Activated naive CD8-positive, alpha-beta T cell treated with anti-CD3 and anti-CD28 coated beads, Interleukin-2, amount 10 ng/mL, durations not matched to agents 7 days and 5 days (primary cell): Measurements from ENCODE around the gene SPEM3. TPM values are rescaled to one million over a fixed set of nuclear protein-coding genes. Genes with fewer than 3 reads are reported as not detected.
A peak's percentile ranks its signal among the peaks of the same experiment; 100 is the strongest.

Source experiments
- ATAC-seq: fragments of 150-1000 bp; cut with Tn5 transposase; one replicate; pipeline ENCODE4 v1.10.0; 2021; ENCODE audit warnings: low read depth, moderate library complexity
- POLR2A ChIA-PET: fragments of 350-600 bp; sonication (Branson Sonifier 250); formaldehyde crosslinking; loops from one replicate; lab custom pipeline; 2021; ENCODE audit warnings: antibody characterized with exemption; lab: Charles Lee
- DNase-seq: peaks from one replicate; pipeline ENCODE4 v3.0.0; 2021
- H3K27ac Mint-ChIP-seq: one replicate; pipeline ENCODE4 v1.8.0; 2022; ENCODE audit warnings: mild to moderate bottlenecking, mixed read lengths
- H3K27me3 Mint-ChIP-seq: one replicate; pipeline ENCODE4 v1.8.0; 2022; ENCODE audit warnings: mild to moderate bottlenecking, moderate library complexity, mixed read lengths
- H3K36me3 Mint-ChIP-seq: one replicate; pipeline ENCODE4 v1.8.0; 2021; ENCODE audit warnings: mild to moderate bottlenecking, mixed read lengths
- H3K4me1 Mint-ChIP-seq: one replicate; pipeline ENCODE4 v1.8.0; 2021; ENCODE audit warnings: mixed read lengths
- H3K4me3 Mint-ChIP-seq: one replicate; pipeline ENCODE4 v1.8.0; 2022; ENCODE audit warnings: mild to moderate bottlenecking, moderate library complexity, mixed read lengths
- H3K9me3 Mint-ChIP-seq: one replicate; pipeline ENCODE4 v1.8.0; 2021; ENCODE audit warnings: mixed read lengths
- total RNA-seq, 2 experiments: library from RNA; stranded (reverse); gene quantifications; one replicate each; pipeline ENCODE4 v1.2.3, GENCODE V29; 2021

The SPEM3 gene
- total RNA-seq = not detected

DNA sequence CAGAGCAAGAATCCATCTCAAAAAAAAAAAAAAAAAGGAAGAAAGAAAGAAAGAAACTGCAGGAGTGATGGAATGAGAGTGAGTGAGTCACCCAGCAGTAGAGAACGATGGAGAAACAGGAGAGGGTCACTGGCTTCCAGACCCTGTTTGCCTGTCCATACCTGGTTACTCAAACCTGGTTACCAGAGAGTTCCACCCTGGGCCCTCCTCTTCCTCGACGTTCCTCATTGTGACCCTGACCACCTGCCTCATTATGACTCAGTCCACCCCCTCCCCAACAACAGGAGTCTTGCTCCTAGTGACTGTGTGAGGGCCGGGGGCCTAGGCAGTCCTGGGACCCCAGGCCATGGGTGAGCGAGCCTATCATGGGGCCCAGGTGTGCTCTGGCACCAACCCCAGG lies at the start of gene SPEM3:
Gene SPEM3, plus strand, starts transcription at position 301 of the 400 bp plus-strand sequence. Its CDS starts 46 bp downstream, at position 347.
- no peaks in the 10 kb centered on the region for H3K36me3 Mint-ChIP-seq
- ATAC-seq = no peak
- no peak for DNase-seq
- POLR2A ChIA-PET = no interaction called here
- no peaks in the 10 kb centered on the region for H3K9me3 Mint-ChIP-seq
- no peak within 1 kb of the TSS for H3K27ac Mint-ChIP-seq
- H3K4me1 Mint-ChIP-seq = peaks cover 1% of the 10 kb centered on the region
- H3K4me3 Mint-ChIP-seq = no peak within 1 kb of the TSS
- no peaks in the 10 kb centered on the region for H3K27me3 Mint-ChIP-seq

DNA sequence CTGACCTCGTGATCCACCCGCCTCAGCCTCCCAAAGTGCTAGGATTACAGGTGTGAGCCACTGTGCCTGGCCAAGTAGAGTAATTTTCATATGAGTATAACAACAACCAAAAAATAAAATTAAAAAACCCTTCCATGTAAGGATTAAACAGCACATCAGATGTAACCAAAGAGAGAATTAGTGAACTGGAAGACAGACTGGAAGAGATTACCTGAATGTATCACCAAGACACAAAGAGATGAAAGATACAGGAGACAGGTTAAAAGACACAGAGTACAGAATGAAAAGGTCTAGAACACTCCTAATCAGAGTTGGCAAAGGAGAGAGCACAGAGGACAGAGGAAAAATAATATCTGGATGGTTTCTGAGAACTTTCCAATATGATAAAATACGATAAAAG lies 49.5 kb upstream of the SPEM3 start:
- Mint-ChIP-seq H3K36me3 (peaks cover 5% of the 10 kb centered on the region), H3K4me3 (no peak overlapping the region), H3K27me3 (peaks cover 38% of the 10 kb centered on the region), H3K27ac (no peak overlapping the region), H3K4me1 (peaks cover 5% of the 10 kb centered on the region), H3K9me3 (peaks cover 5% of the 10 kb centered on the region)
- ATAC-seq (no peak), DNase-seq (no peak)
- POLR2A ChIA-PET = no interaction called here

DNA sequence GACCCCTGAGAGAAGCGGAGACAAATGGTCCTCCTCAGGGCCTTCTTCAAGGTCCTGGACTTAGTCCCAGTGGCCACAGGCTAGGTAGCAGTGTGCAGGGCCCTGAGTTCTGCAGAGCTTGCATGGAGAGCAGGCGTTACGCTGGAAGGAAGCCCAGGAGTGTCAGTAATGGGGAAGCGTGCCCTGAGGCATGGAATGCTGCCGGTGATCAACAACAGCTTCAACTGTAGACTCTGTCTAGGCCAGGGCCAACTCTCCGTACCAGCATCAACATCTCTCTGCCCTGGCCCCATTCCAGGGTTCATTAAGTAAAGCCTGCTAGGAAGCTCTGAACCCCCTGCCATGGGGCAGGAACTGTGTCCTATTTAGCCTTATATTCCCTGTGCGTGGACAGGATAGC lies 48.3 kb upstream of the SPEM3 start:
- H3K9me3 Mint-ChIP-seq = peaks cover 5% of the 10 kb centered on the region
- no peak overlapping the region for H3K4me3 Mint-ChIP-seq
- ATAC-seq = no peak
- no peak for DNase-seq
- H3K27ac Mint-ChIP-seq = no peak overlapping the region
- peaks cover 11% of the 10 kb centered on the region for H3K4me1 Mint-ChIP-seq
- peaks cover 37% of the 10 kb centered on the region for H3K27me3 Mint-ChIP-seq
- POLR2A ChIA-PET = interaction anchor here (1.0 kb wide), 1 partner anchor 57 kb away, joined by 4 read pairs; no protein-coding TSS in a partner anchor
- H3K36me3 Mint-ChIP-seq = peaks cover 5% of the 10 kb centered on the region

DNA sequence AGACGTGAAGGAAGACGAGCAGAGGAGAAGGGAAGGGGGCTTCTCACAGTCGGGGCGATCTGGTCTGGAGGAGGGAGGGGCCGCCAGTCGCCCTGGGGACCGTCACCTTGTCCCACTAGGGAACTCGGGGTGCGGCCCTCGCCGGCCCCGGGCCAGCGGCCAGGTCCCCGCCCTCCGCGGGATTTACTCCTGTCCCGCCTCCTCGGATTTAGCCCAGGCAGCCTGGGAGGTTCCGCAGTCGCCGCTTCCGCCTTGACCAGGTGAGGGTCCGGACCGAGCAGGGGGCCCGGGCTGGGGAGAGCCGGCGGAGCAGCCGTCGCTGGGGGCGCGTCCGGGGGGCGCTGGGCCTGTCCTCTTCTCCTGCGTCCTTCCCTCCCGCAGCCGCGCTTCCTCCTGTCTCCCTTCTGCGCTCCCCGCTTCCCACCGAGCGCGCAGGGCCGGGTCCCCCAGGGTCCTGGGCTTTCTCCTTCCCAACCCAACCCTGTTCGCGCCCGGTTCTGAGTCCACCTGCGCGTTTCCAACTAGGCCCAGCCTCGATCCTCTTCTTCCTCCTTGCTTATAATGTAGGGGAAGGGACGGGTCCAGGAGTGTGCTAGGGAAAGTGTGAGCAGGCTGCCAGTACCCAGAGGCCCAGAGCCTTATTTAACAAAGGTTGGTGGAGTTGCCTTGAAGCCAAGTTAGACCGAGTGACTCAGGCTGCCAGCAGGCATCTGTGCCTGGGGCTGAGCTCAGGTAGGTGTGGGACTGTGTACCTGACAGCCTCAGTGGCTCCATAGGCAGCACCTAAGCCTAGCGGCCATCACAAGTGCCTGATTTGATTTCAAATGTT lies 47.6 kb upstream of the SPEM3 start, which contains the start of gene TNK1:
Gene TNK1, plus strand, starts transcription at position 235 of the 829 bp plus-strand sequence. CDS start 1,838 bp downstream, outside the sequence.
- ATAC-seq = no peak
- Mint-ChIP-seq H3K4me3 (no peak within 1 kb of the TSS), H3K27me3 (peaks cover 37% of the 10 kb centered on the region), H3K27ac (no peak within 1 kb of the TSS), H3K9me3 (peaks cover 5% of the 10 kb centered on the region), H3K4me1 (peaks cover 11% of the 10 kb centered on the region), H3K36me3 (peaks cover 5% of the 10 kb centered on the region)
- DNase-seq = no peak
- POLR2A ChIA-PET = interaction anchor here (1.0 kb wide), 1 partner anchor 56 kb away, joined by 4 read pairs; no protein-coding TSS in a partner anchor

DNA sequence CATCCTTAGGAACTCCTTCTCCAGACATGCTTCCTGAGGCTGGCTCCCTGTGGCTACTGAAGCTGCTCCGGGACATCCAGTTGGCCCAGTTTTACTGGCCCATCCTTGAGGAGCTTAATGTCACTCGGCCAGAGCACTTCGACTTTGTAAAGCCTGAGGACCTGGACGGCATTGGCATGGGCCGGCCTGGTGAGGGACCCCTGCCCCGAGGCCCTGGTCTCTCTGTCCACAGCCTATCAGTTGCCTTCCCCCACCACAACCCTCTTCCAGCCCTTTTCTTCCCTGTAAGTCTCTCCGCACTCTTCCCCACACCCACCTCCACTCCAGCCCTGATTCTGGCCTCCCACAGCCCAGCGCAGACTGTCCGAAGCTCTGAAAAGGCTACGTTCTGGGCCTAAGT lies 45.8 kb upstream of the SPEM3 start:
- peaks cover 32% of the 10 kb centered on the region for H3K27me3 Mint-ChIP-seq
- ATAC-seq = no peak
- H3K4me3 Mint-ChIP-seq = no peak overlapping the region
- H3K4me1 Mint-ChIP-seq = peaks cover 11% of the 10 kb centered on the region
- POLR2A ChIA-PET = no interaction called here
- H3K36me3 Mint-ChIP-seq = peaks cover 5% of the 10 kb centered on the region
- H3K27ac Mint-ChIP-seq = no peak overlapping the region
- peaks cover 5% of the 10 kb centered on the region for H3K9me3 Mint-ChIP-seq
- no peak for DNase-seq

DNA sequence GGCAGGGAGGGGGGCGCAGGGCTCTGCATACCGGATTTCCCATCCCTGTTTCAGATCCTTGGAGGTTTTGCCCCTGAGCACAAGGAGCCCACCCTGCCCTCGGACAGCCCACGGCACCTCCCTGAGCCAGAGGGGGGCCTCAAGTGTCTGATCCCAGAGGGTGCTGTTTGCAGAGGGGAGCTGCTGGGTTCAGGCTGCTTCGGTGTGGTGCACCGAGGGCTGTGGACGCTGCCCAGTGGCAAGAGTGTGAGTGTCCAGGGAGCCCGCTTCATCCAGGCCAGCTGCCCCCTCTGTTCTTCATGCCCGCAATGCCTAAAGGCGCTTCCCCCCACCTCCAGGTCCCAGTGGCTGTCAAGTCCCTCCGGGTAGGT lies 45.3 kb upstream of the SPEM3 start:
- H3K4me1 Mint-ChIP-seq = peaks cover 11% of the 10 kb centered on the region
- peaks cover 5% of the 10 kb centered on the region for H3K36me3 Mint-ChIP-seq
- ATAC-seq (no peak), DNase-seq (no peak)
- H3K27me3 Mint-ChIP-seq = peaks cover 32% of the 10 kb centered on the region
- peaks cover 5% of the 10 kb centered on the region for H3K9me3 Mint-ChIP-seq
- no peak overlapping the region for H3K27ac Mint-ChIP-seq
- POLR2A ChIA-PET = interaction anchor here (1.4 to 1.9 kb wide), 3 partner anchors 10 to 54 kb away, joined by 3 to 19 read pairs (median 4); partner anchors contain the start of gene PLSCR3
- H3K4me3 Mint-ChIP-seq = peak overlapping the region; percentile 41

DNA sequence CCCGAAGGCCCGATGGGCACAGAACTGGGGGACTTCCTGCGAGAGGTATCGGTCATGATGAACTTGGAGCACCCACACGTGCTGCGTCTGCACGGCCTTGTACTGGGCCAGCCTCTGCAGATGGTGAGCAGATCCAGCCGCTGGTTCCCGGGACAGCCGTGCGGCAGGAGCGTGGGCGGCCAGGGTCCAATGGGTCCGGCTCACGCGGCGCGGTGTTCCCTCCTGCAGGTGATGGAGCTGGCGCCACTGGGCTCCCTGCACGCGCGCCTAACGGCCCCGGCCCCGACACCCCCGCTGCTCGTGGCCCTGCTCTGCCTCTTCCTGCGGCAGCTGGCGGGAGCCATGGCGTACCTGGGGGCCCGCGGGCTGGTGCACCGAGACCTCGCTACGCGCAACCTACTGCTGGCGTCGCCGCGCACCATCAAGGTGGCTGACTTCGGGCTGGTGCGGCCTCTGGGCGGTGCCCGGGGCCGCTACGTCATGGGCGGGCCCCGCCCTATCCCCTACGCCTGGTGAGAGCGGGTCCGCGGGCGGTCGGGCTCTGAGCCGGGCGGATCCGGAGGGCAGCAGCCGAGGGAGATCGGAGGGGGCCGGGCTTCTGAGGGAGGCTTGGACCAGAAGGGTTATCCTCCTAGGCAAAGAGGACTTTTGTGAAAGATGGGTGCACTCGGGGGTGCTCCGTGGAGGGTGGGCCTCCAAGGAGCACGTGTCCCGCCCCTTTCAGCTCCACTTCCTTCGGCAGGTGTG lies 44.7 kb upstream of the SPEM3 start:
- DNase-seq (peak; percentile 86), ATAC-seq (peak; percentile 97)
- peak overlapping the region; percentile 63 for H3K27ac Mint-ChIP-seq
- peaks cover 11% of the 10 kb centered on the region for H3K4me1 Mint-ChIP-seq
- H3K36me3 Mint-ChIP-seq = peaks cover 5% of the 10 kb centered on the region
- peak overlapping the region; percentile 76 for H3K4me3 Mint-ChIP-seq
- peaks cover 31% of the 10 kb centered on the region for H3K27me3 Mint-ChIP-seq
- H3K9me3 Mint-ChIP-seq = peaks cover 5% of the 10 kb centered on the region
- POLR2A ChIA-PET = interaction anchor here (0.5 to 2.2 kb wide), 15 partner anchors 9 to 304 kb away, joined by 3 to 19 read pairs (median 3); partner anchors contain the start of genes GPS2, PLSCR3, TMEM102 and TMEM256

DNA sequence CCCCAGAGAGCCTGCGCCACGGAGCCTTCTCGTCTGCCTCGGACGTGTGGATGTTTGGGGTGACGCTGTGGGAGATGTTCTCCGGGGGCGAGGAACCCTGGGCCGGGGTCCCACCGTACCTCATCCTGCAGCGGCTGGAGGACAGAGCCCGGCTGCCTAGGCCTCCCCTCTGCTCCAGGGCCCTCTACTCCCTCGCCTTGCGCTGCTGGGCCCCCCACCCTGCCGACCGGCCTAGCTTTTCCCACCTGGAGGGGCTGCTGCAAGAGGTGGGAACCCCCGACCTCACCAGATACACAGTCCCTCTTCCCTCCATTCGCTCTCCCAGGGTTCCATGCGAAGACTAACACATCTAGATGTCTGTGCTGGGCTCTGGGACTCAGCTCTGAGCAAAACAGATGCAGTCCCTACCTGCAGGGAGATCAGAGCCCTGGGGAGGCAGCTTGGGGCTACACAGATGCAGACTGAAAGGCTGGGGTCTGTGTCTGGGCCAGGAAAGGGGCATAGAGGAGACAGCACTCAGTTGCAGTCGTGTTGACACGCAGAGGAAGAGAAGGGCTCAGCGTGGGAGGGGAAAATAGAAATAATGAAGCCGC lies 44.1 kb upstream of the SPEM3 start:
- Mint-ChIP-seq H3K4me1 (peaks cover 11% of the 10 kb centered on the region), H3K27me3 (peaks cover 26% of the 10 kb centered on the region), H3K9me3 (no peaks in the 10 kb centered on the region), H3K36me3 (no peaks in the 10 kb centered on the region), H3K4me3 (peak overlapping the region; percentile 76), H3K27ac (peak overlapping the region; percentile 63)
- no peak for ATAC-seq
- POLR2A ChIA-PET = interaction anchor here (0.5 to 2.2 kb wide), 15 partner anchors 9 to 303 kb away, joined by 3 to 19 read pairs (median 3); partner anchors contain the start of genes GPS2, PLSCR3, TMEM102 and TMEM256
- DNase-seq = no peak

DNA sequence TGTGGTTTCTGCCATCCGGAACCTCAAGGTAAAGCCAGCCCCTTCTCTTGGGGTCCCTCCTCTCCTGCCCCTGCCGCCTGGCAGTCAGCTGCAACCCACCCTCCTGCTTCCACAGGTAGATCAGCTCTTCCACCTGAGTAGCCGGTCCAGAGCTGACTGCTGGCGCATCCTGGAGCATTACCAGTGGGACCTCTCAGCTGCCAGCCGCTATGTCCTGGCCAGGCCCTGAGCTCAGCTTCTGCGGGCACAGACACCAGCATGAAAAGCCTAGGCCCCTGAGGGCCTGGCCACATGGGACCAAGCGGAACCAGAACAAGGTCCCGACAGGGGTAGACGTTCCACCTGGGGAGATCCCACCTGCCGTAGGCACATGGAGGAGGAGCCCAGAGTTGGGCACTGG lies 39.8 kb upstream of the SPEM3 start:
- Mint-ChIP-seq H3K27me3 (no peaks in the 10 kb centered on the region), H3K4me1 (peaks cover 19% of the 10 kb centered on the region), H3K36me3 (peaks cover 6% of the 10 kb centered on the region), H3K9me3 (no peaks in the 10 kb centered on the region), H3K4me3 (no peak overlapping the region), H3K27ac (no peak overlapping the region)
- DNase-seq (no peak), ATAC-seq (no peak)
- POLR2A ChIA-PET = interaction anchor here (0.8 kb wide), 2 partner anchors 15 to 37 kb away, joined by 3 read pairs; partner anchors contain the start of gene TMEM256

DNA sequence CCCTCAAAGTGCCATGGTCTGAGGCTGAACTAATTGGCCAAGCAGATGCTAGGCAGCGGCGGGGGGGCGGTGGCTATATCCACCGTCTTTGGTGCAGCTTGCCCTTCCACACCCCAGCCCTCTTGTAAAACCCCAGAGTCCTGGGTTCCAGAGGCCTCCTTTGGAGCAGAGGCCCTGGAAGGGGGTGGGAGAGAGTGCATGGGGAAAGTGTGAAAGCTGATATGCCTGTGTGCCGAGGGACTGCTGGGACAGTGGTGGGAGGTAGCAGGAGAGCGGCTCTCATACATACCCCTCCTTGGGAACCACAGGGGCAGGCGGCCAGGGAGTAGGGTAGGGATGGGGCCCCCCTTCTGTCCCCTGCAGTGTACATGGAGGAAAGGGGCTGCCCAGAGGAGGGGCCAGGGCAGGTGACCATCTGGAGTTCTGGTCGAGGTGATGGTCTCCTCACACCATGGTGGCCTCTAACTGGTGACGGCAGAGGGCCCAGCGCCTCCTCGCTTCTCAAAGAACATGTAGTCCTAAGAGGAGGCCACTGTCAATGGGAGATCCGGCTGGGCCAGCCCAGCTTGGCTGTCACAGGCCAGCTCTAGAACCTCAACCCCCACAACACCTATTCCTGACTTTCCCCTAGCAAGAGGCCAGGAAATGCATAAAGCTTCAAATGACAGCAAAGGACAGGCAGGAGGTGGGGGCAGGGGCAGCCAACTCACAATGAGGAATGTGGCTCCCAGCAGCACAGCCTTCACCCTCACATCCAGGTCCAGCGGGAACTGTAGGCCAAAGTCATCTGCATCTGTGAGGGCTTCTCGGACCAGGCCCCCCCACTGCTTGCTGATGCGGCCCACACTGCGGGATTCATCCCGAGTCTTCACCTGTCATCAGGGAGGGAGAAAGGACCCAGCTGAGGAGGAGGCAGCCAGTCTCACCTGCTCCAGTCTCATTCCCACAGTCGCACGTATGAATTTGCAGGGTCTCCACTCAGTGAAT lies 38.4 kb upstream of the SPEM3 start:
- no peaks in the 10 kb centered on the region for H3K27me3 Mint-ChIP-seq
- H3K36me3 Mint-ChIP-seq = peaks cover 6% of the 10 kb centered on the region
- POLR2A ChIA-PET = interaction anchor here (1.2 kb wide), 1 partner anchor 14 kb away, joined by 4 read pairs; the partner anchor contains the start of gene TMEM256
- DNase-seq (no peak), ATAC-seq (no peak)
- H3K4me1 Mint-ChIP-seq = peaks cover 19% of the 10 kb centered on the region
- H3K9me3 Mint-ChIP-seq = no peaks in the 10 kb centered on the region
- no peak overlapping the region for H3K4me3 Mint-ChIP-seq
- H3K27ac Mint-ChIP-seq = no peak overlapping the region

DNA sequence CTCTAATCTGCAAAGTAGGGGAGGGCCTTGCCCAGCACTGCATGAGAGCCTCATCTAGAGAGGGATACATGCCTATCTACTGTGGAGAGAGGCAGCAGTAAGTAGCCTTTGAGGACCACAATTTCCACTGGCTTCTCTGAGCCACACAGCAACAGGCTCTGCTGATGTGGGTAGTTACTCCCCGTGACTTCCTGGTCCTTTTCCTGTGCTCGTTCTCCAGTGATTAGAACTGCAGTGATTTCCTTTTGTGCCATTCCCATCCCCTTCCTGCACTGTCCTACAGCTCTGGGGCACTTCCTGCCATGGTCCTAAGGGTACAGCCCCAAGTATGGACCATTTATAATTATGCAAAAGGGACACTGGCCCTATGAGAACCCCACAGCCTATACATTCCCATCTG lies 37.4 kb upstream of the SPEM3 start:
- DNase-seq (no peak), ATAC-seq (no peak)
- Mint-ChIP-seq H3K9me3 (no peaks in the 10 kb centered on the region), H3K4me3 (no peak overlapping the region), H3K4me1 (peaks cover 19% of the 10 kb centered on the region), H3K36me3 (peaks cover 6% of the 10 kb centered on the region), H3K27ac (no peak overlapping the region), H3K27me3 (no peaks in the 10 kb centered on the region)
- POLR2A ChIA-PET = interaction anchor here (0.5 to 1.2 kb wide), 2 partner anchors 9 to 13 kb away, joined by 4 read pairs; partner anchors contain the start of gene TMEM256
